Camera-type eye (tissue), 1 donor: ENCODE results near the gene ZBTB45. TPM values are rescaled to one million over a fixed set of nuclear protein-coding genes. Genes with fewer than 3 reads are reported as not detected.

Experiments
- total RNA-seq: library from RNA; depleted of rRNA; stranded (reverse); fragments of >200 nt; gene quantifications from one replicate; pipeline ENCODE4 v1.2.3, GENCODE V29; 2014

The ZBTB45 gene
- 7.4 TPM for total RNA-seq

DNA sequence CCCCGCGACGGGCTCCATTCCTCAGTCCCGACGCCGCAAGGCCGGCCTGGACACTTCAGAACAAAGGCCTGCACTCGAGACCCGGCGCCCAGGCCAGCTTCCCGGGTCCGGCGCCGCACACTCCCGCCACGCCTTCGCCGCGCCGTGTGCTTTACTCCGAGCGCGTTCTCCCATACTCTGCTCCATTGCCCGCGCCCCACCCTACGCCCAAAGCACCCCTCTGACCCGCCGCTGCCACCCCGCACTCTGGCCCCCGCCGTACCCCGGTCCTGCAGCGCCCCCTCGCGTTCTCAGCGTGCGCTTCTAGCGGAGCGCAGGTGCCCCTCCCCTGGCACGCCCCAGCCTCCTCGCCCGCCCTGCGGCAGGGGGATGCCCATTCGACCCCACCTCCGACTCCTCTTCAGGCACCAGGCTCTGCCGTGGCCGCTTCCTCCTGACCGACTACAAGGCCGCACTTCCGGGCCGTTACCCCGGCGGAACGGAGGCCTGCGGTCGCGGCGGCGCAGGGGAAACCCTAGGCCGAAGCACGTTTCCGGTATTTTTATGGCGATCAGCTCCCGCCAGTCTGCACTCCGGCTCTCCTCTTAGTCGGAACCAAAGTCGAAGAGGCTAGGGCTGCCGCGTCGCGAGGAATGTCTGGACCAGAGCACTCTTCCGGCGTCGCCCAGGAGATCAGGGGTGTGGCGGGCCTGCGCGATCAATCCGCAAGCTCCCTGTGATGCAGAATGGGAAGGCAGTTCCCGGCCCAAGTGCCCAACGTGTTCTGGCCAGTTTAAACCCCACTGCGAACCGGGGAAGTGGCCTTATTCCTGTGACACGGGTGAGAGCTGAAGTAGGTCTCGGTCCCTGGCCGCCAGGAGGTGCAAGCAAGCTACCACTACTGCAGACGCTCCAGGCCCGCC lies at the start of gene ZBTB45:
ZBTB45 (minus strand) TSS at position 456 of the 902 bp plus-strand sequence. CDS start 2,137 bp downstream, outside the sequence.

GRCh38 chr19:58558066-58558622 lies 38.5 kb upstream of the ZBTB45 start, which contains the start of gene UBE2M:
TSS of gene UBE2M (minus strand) at chr19:58558611. CDS start at chr19:58558381, 230 bp downstream.

GRCh38 chr19:58554494-58555368 lies 35.1 kb upstream of the ZBTB45 start, which contains the start of gene CHMP2A:
TSS of gene CHMP2A (minus strand) at chr19:58555105. CDS start at chr19:58554212, 893 bp downstream.

DNA sequence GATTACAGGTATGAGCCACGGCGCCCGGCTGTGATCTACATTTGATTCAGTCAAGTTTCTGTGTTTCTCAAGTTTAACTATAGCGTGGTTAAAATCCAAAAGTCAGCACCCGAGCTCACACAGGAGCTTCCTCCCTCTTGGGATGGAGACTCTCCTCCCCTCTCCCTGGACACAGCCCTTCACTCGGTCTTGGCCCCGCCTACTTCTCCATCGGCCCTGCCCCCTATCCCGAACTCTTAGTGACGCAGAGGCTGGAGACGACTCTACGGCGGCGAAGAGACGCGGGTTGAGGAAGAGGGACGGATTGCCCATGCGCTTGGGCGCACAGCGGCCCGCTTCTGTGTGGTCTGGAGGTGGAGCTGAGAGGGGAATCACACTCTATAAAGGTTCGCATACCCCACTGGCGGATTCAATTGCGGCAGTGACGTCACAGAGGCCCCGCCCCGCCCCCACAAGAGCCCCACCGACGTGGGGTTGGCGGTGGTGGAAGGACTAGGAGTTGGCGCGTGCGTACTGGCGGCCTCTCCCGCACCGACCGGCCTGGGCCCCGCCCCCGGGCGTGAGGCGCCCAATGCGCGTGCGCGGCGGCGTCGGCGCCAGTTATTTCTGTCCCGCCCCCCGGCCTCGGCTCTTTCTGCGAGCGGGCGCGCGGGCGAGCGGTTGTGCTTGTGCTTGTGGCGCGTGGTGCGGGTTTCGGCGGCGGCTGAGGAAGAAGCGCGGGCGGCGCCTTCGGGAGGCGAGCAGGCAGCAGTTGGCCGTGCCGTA lies 24.4 kb upstream of the ZBTB45 start, which contains the start of gene TRIM28:
TRIM28 (plus strand) TSS at position 239 of the 765 bp plus-strand sequence. CDS start 694 bp downstream, outside the sequence.

DNA sequence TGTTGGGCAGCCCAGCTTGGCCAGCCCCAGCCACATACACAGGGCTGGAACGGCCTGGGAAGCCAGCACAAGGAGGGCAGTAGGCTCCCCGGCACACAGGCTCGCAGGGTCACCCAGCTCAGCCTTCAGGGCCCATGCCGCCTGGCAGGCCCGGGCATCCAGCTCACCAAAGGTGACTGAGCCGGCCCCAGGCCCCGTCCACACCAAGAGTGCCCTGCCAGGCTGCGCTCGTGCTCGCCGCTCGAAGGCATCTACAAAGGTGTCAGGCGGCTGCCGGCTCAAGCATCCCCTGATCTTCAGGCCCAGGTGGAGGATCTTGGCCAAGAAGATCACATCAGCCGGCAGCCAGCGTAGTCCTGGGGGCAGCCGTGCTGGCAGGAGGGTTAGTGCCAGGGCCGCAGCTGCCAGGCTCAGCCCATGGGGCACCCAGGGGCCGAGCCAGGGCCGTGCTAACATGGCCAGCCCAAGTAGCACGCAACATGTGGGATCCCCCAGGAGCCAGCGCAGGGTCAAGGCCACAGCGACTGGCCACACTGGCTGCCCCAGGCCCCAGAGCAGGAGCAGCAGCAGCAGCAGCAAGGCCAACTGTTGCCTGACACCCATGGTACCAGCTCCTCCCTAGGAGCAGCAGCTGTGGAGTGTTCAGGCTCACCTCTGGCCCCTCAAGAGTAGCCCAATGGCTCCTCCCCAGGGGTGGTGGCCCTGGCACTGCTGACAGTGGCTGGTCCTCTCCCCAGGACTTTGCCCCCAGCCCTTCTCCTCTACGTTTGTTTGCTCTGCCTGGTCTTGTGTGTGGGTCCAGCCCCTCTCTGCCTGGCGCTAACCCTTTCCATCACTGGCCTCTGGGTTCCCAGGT lies 8.0 kb downstream of the ZBTB45 start, which contains the start of gene SLC27A5:
SLC27A5 (minus strand) TSS at position 640 of the 856 bp plus-strand sequence; CDS start at position 603, 37 bp downstream.

GRCh38 chr19:58475714-58476497 lies 43.7 kb downstream of the ZBTB45 start, which contains the start of gene ZNF446:
TSS of gene ZNF446 (plus strand) at chr19:58476352. CDS start at chr19:58477219, 867 bp downstream.

GRCh38 chr19:58466760-58467589 lies 52.6 kb downstream of the ZBTB45 start, which contains the start of gene ZNF324:
TSS of gene ZNF324 (plus strand) at chr19:58467080. CDS start at chr19:58469186, 2,106 bp downstream.

Other genes with a start within 250 kb of the ZBTB45 start
- gene ZNF8, start 240.9 kb downstream of the ZBTB45 start, total RNA-seq = 21.1 TPM
- gene ERVK3-1, start 214.4 kb downstream of the ZBTB45 start, total RNA-seq = 37.8 TPM
- 4.1 TPM for gene ZSCAN22, start 192.8 kb downstream of the ZBTB45 start, total RNA-seq
- gene A1BG, start 166.3 kb downstream of the ZBTB45 start, total RNA-seq = 6.0 TPM
- gene ZNF497, start 157.1 kb downstream of the ZBTB45 start, total RNA-seq = 8.7 TPM
- 4.4 TPM for gene ZNF837, start 138.8 kb downstream of the ZBTB45 start, total RNA-seq
- gene RPS5, start 132.5 kb downstream of the ZBTB45 start, total RNA-seq = 834 TPM
- not detected for gene RNF225, start 124.2 kb downstream of the ZBTB45 start, total RNA-seq
- 20.0 TPM for gene ZNF584, start 111.2 kb downstream of the ZBTB45 start, total RNA-seq
- gene ZNF132, start 79.7 kb downstream of the ZBTB45 start, total RNA-seq = 13.2 TPM
- 19.1 TPM for gene ZNF324B, start 68.2 kb downstream of the ZBTB45 start, total RNA-seq
- gene ZNF324, start 52.7 kb downstream of the ZBTB45 start, total RNA-seq = 35.8 TPM
- gene ZNF446, start 43.5 kb downstream of the ZBTB45 start, total RNA-seq = 19.0 TPM
- gene SLC27A5, start 7.8 kb downstream of the ZBTB45 start, total RNA-seq = 4.9 TPM
- 264 TPM for gene TRIM28, start 24.3 kb upstream of the ZBTB45 start, total RNA-seq
- 71.1 TPM for gene CHMP2A, start 35.3 kb upstream of the ZBTB45 start, total RNA-seq
- gene UBE2M, start 38.8 kb upstream of the ZBTB45 start, total RNA-seq = 40.4 TPM
- 35.8 TPM for gene MZF1, start 53.5 kb upstream of the ZBTB45 start, total RNA-seq